Measurements from ENCODE around the gene LRRC61.

GRCh38 chr7:150323682-150324372 is 672 bp downstream of the LRRC61 start:
- no peak for TF ChIP-seq CTCF (conservative IDR thresholded peaks at IDR 0.05; ENCODE audit: low read length)
- TF ChIP-seq EZH2phosphoT487 (IDR thresholded peaks at IDR 0.05; ENCODE audit: borderline replicate concordance, low read depth, low read length) = no peak

Measured in OCI-LY7 (cell line).